IMR-90 (cell line): Measurements from ENCODE around the gene MRPL19. TPM values are rescaled to one million over a fixed set of nuclear protein-coding genes. Genes with fewer than 3 reads are reported as not detected.
A peak's percentile ranks its signal among the peaks of the same experiment; 100 is the strongest.

ENCODE experiments used
- ATAC-seq: fragments of 200-7000 bp; cut with Tn5 transposase; 2 replicates; pipeline ENCODE4 v1.9.1; 2020; ENCODE audit warnings: low read depth, mild to moderate bottlenecking, moderate library complexity
- BruUV-seq: library from RNA; stranded (reverse); fragments of 400-500 nt; replicated peaks from 2 replicates; lab custom pipeline; 2021; lab: Mats Ljungman, UMichigan
- CTCF ChIA-PET: fragments of 300-600 bp; formaldehyde crosslinking; extraction: SDS; loops from one replicate; lab custom pipeline; 2021; ENCODE audit warnings: antibody characterized with exemption; lab: Yijun Ruan, JAX
- POLR2A ChIA-PET: fragments of 300-600 bp; sonication (Branson Sonifier 250); formaldehyde crosslinking; loops from one replicate; lab custom pipeline; 2022; ENCODE audit warnings: antibody characterized with exemption; ENCODE audit not compliant: unreplicated experiment; lab: Charles Lee
- DNase-seq: peaks from one replicate; pipeline ENCODE4 v3.0.0; 2013
- H2AFZ ChIP-seq: replicated peaks from 2 replicates; pipeline ENCODE3; 2013; ENCODE audit warnings: low read length, mild to moderate bottlenecking; ENCODE audit not compliant: poor library complexity
- H2AK5ac ChIP-seq: 2 replicates; pipeline ENCODE4 v1.6.1; 2013; ENCODE audit warnings: low read depth, low read length, inconsistent platforms
- H2AK9ac ChIP-seq: replicated peaks from 2 replicates; pipeline ENCODE3; 2013; ENCODE audit warnings: mild to moderate bottlenecking, low read depth, low read length, moderate library complexity; ENCODE audit not compliant: poor library complexity
- H2BK120ac ChIP-seq: 2 replicates; pipeline ENCODE4 v1.6.1; 2013; ENCODE audit warnings: low read depth, low read length, inconsistent platforms
- H2BK15ac ChIP-seq: 3 replicates; pipeline ENCODE4 v1.6.1; 2013; ENCODE audit warnings: low read depth, low read length, inconsistent platforms
- H2BK20ac ChIP-seq: 2 replicates; pipeline ENCODE4 v1.6.1; 2013; ENCODE audit warnings: low read depth, mild to moderate bottlenecking, inconsistent platforms, low read length, moderate library complexity
- H2BK5ac ChIP-seq: 2 replicates; pipeline ENCODE4 v1.6.1; 2013; ENCODE audit warnings: mild to moderate bottlenecking, low read depth, low read length, inconsistent platforms; ENCODE audit not compliant: poor library complexity, severe bottlenecking
- H3K14ac ChIP-seq: replicated peaks from 2 replicates; pipeline ENCODE4 v1.6.1; 2013; ENCODE audit warnings: low read depth, low read length, inconsistent platforms
- H3K18ac ChIP-seq: 2 replicates; pipeline ENCODE4 v1.6.1; 2013; ENCODE audit warnings: low read depth, low read length, control low read depth
- H3K23ac ChIP-seq: 2 replicates; pipeline ENCODE4 v1.6.1; 2013; ENCODE audit warnings: low read depth, low read length, inconsistent platforms
- H3K27ac ChIP-seq: 2 replicates; pipeline ENCODE4 v1.5.1; 2013; ENCODE audit warnings: mild to moderate bottlenecking, control low read depth, low read length; ENCODE audit not compliant: insufficient read depth
- H3K27me3 ChIP-seq: 2 replicates; pipeline ENCODE4 v1.6.1; 2013; ENCODE audit warnings: low read length; ENCODE audit not compliant: control insufficient read depth, insufficient read depth
- H3K36me3 ChIP-seq: 2 replicates; pipeline ENCODE4 v1.6.1; 2013; ENCODE audit warnings: low read length, mixed read lengths; ENCODE audit not compliant: control insufficient read depth, insufficient read depth
- H3K4ac ChIP-seq: 2 replicates; pipeline ENCODE4 v1.6.1; 2013; ENCODE audit warnings: low read depth, low read length, inconsistent platforms
- H3K4me1 ChIP-seq: 2 replicates; pipeline ENCODE4 v1.6.1; 2013; ENCODE audit warnings: low read length, mixed read lengths; ENCODE audit not compliant: control insufficient read depth, insufficient read depth
- H3K4me2 ChIP-seq: 2 replicates; pipeline ENCODE4 v1.6.1; 2013; ENCODE audit warnings: low read depth, mild to moderate bottlenecking, control low read depth, low read length, moderate library complexity
- H3K4me3 ChIP-seq: 2 replicates; pipeline ENCODE4 v1.5.1; 2013; ENCODE audit warnings: low read depth, mild to moderate bottlenecking, control low read depth, low read length, moderate library complexity; ENCODE audit not compliant: insufficient read depth
- H3K56ac ChIP-seq: 2 replicates; pipeline ENCODE4 v1.6.1; 2013; ENCODE audit warnings: low read length, inconsistent platforms; ENCODE audit not compliant: insufficient read depth; ENCODE audit errors: extremely low read depth
- H3K79me1 ChIP-seq, 2 experiments: 2 replicates each; pipeline ENCODE4 v1.6.1; 2013; ENCODE audit warnings: low read length in 2 of 2, inconsistent platforms in 1 of 2, low read depth in 1 of 2
- H3K9ac ChIP-seq: 2 replicates; pipeline ENCODE4 v1.6.1; 2013; ENCODE audit warnings: low read depth, low read length, control low read depth
- H3K9me1 ChIP-seq: 2 replicates; pipeline ENCODE4 v1.6.1; 2013; ENCODE audit warnings: low read length, inconsistent platforms; ENCODE audit not compliant: insufficient read depth
- H3K9me3 ChIP-seq: 2 replicates; pipeline ENCODE4 v1.6.1; 2013; ENCODE audit warnings: low read length; ENCODE audit not compliant: control insufficient read depth, insufficient read depth
- H4K20me1 ChIP-seq: 2 replicates; pipeline ENCODE4 v1.6.1; 2013; ENCODE audit warnings: low read length, inconsistent platforms; ENCODE audit not compliant: insufficient read depth
- H4K5ac ChIP-seq: 2 replicates; pipeline ENCODE4 v1.6.1; 2013; ENCODE audit warnings: mild to moderate bottlenecking, low read depth, low read length, control low read depth
- H4K8ac ChIP-seq, 2 experiments: 2 replicates each; pipeline ENCODE4 v1.6.1; 2013; ENCODE audit warnings: low read depth in 2 of 2, low read length in 2 of 2, control low read depth in 1 of 2, inconsistent platforms in 1 of 2
- H4K91ac ChIP-seq: 2 replicates; pipeline ENCODE4 v1.6.1; 2013; ENCODE audit warnings: low read depth, low read length, inconsistent platforms; ENCODE audit not compliant: insufficient read depth
- CTCF ChIP-seq: conservative IDR thresholded peaks from 2 replicates; pipeline ENCODE4 v1.5.1; 2012; ENCODE audit warnings: mild to moderate bottlenecking, low read depth, low read length, improper control_type of control experiment
- FOS ChIP-seq: fragments of 150-350 bp; IDR thresholded peaks from 2 replicates; pipeline ENCODE4 v1.6.1; 2016; ENCODE audit warnings: low read depth, low read length
- MAFK ChIP-seq: IDR thresholded peaks from 2 replicates; pipeline ENCODE4 v1.6.1; 2012; ENCODE audit warnings: low read depth, low read length, improper control_type of control experiment
- MAZ ChIP-seq: IDR thresholded peaks from 2 replicates; pipeline ENCODE4 v1.6.1; 2012; ENCODE audit warnings: low read depth, mild to moderate bottlenecking, low read length, improper control_type of control experiment, moderate library complexity, borderline replicate concordance
- MXI1 ChIP-seq: IDR thresholded peaks from 2 replicates; pipeline ENCODE4 v1.6.1; 2012; ENCODE audit warnings: low read depth, mild to moderate bottlenecking, low read length, moderate library complexity, borderline replicate concordance
- RAD21 ChIP-seq: IDR thresholded peaks from 2 replicates; pipeline ENCODE4 v1.6.1; 2012; ENCODE audit warnings: low read length, improper control_type of control experiment
- WGBS, 2 experiments: methylation state at CpG; one replicate each; pipeline versions ENCODE4 v1.1.5 to v1.1.7; 2013; ENCODE audit warnings: missing lambda C conversion rate in 2 of 2; ENCODE audit not compliant: insufficient read length in 1 of 2; ENCODE audit errors: extremely low coverage in 2 of 2; 5-methylcytosine and 5-hydroxymethylcytosine counted together
- dilution Hi-C: fragments of 300-500 bp; cut with HindIII; formaldehyde crosslinking; loops from one replicate; pipeline ENCODE4 v1.14.3; 2018; ENCODE audit warnings: low sequenced_read_pairs; ENCODE audit not compliant: unreplicated experiment
- in situ Hi-C: fragments of 300-500 bp; cut with MboI; formaldehyde crosslinking; loops from 3 replicates; pipeline ENCODE4 v1.14.3; 2019; ENCODE audit warnings: low sequenced_read_pairs, inconsistent platforms, mixed read lengths
- intact Hi-C: fragments of 100-400 bp; cut with micrococcal nuclease; formaldehyde crosslinking; loops from 2 replicates; pipeline ENCODE4 v1.10.0; 2022
- polyA plus RNA-seq, 3 experiments: library from polyadenylated mRNA; depleted of rRNA; stranded (reverse); fragments of >200 nt; gene quantifications; 2 replicates each; pipeline ENCODE4 v1.2.3, GENCODE V29; 2012; ENCODE audit warnings: low replicate concordance in 1 of 3
- total RNA-seq: library from RNA; depleted of rRNA; stranded (reverse); fragments of >200 nt; gene quantifications from 2 replicates; pipeline ENCODE4 v1.2.3, GENCODE V29; 2012

Gene MRPL19
- total and polyA plus RNA-seq, 2 of the 4 experiments (the other 2 are of a cell fraction) = 24.8 to 28.5 TPM

- ATAC-seq = no peak
- H2AFZ ChIP-seq = no peak overlapping the region
- no peaks in the 10 kb centered on the region for H4K20me1 ChIP-seq
- ChIA-PET CTCF (interaction anchor here (0.8 to 1.4 kb wide), 3 partner anchors 11 to 69 kb away, joined by 3 to 4 read pairs (median 3); no protein-coding TSS in a partner anchor), POLR2A (no interaction called here)
- BruUV-seq = no TSS peak
- H4K8ac ChIP-seq = no peak overlapping the region
- no peak overlapping the region for H3K27ac ChIP-seq
- no peak overlapping the region for H2AK9ac ChIP-seq
- in situ Hi-C loops = no loop called here
- H3K4me1 ChIP-seq = no peaks in the 10 kb centered on the region; the same call in 1 of the 2 replicates
- no peak overlapping the region for H2BK5ac ChIP-seq
- H2BK120ac ChIP-seq = no peak overlapping the region
- TF ChIP-seq FOS (no peak), MAFK (no peak), MXI1 (no peak), CTCF (0 out of 2 replicates have a peak, but pooled peaks have one; percentile 16), RAD21 (0 out of 2 replicates have a peak, but pooled peaks have one; percentile 5), MAZ (no peak)
- H3K9ac ChIP-seq = no peak overlapping the region
- no peak overlapping the region for H3K14ac ChIP-seq
- no peaks in the 10 kb centered on the region for H3K9me3 ChIP-seq
- no peak overlapping the region for H3K18ac ChIP-seq
- no peak overlapping the region for H3K4me2 ChIP-seq
- DNase-seq = no peak
- H2AK5ac ChIP-seq = no peak overlapping the region
- no peaks in the 10 kb centered on the region for H3K36me3 ChIP-seq
- WGBS, 2 experiments = 100% methylated on average over 1 of the region's 3 CpGs; no CpG with 5 or more reads in 1 of the 2 experiments
- H3K9me1 ChIP-seq = no peaks in the 10 kb centered on the region
- no peaks in the 10 kb centered on the region; the same call in 1 of the 2 replicates for H3K27me3 ChIP-seq
- no peak overlapping the region for H2BK15ac ChIP-seq
- intact Hi-C loops = no loop called here
- H3K79me1 ChIP-seq = no peaks in the 10 kb centered on the region
- H3K23ac ChIP-seq = no peak overlapping the region
- H2BK20ac ChIP-seq = no peak overlapping the region
- H3K4me3 ChIP-seq = no peak overlapping the region
- H4K91ac ChIP-seq = no peak overlapping the region
- H3K56ac ChIP-seq = no peak overlapping the region
- no peak overlapping the region for H4K5ac ChIP-seq
- dilution Hi-C loops = no loop called here
- no peak overlapping the region for H3K4ac ChIP-seq
Observed at GRCh38 chr2:75716406-75716805, 69.8 kb downstream of the MRPL19 start.
